HG03196 (cell line): ENCODE results near the gene CROCC2.

Experiments used
- ATAC-seq: cut with Tn5 transposase; IDR thresholded peaks from one replicate; pipeline ENCODE4 v1.9.1; 2021; ENCODE audit not compliant: unreplicated experiment

Gene CROCC2

DNA sequence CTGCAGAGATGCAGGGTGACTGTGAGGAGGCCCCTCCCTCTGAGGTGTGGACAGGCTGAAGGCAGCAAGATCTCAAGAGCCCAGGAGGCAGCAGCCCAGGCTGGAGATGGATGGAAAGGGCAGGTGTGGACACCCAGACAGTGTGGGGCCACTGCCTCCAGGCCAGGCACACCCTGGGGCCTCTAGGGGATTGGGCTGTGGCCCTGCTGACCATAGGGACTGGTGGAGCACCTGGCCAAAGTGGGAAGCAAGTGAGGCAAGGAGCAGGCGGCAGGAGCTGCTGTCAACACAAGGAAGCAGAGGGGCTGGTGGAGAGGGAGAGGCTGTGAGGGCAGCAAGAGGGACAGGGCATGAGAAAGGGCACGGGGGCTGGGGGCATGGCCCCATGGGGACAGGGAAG is 103.1 kb downstream of the CROCC2 start:
- ATAC-seq, result no peak

- no peak for ATAC-seq
Measured at GRCh38 chr2:241009601-241010530, 103.7 kb downstream of the CROCC2 start.

DNA sequence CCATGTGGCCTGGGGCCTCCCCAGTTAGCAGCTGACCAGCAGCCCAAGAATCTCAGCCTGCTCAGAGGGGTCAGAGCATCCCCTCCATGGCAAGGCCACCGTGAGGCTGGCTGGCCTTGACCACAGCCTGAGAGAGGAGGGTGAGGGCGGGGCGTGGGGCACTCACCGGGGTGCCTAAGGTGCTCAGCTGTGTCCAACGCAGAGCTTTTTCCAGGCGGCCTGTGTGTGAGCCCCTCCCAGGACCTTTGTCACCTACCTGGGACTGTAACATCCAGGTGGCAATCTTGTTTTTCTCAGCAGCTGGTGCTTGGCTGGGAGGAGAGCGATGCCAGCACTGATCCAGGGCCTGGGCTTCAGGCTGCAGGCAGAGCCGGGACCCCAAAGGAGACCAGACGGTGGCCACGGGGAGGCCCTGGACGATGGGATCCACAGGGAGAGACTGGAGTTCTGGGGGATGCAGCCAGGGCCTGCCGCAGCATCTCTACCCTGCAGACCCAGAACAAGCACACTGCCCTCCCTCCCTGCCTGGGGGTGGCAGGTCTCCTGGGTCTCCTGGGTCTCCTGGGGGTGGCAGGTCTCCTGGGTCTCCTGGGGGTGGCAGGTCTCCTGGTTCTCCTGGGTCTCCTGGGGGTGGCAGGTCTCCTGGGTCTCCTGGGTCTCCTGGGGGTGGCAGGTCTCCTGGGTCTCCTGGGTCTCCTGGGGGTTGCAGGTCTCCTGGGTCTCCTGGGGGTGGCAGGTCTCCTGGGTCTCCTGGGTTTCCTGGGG is 104.6 kb downstream of the CROCC2 start:
- no peak for ATAC-seq

GRCh38 chr2:241011296-241011600 is 105.1 kb downstream of the CROCC2 start:
- no peak for ATAC-seq

- no peak for ATAC-seq
Measured at GRCh38 chr2:241011751-241012510, 105.8 kb downstream of the CROCC2 start.

GRCh38 chr2:241014224-241014623 is 108.1 kb downstream of the CROCC2 start:
- no peak for ATAC-seq

GRCh38 chr2:241014764-241015163 is 108.6 kb downstream of the CROCC2 start:
- no peak for ATAC-seq

DNA sequence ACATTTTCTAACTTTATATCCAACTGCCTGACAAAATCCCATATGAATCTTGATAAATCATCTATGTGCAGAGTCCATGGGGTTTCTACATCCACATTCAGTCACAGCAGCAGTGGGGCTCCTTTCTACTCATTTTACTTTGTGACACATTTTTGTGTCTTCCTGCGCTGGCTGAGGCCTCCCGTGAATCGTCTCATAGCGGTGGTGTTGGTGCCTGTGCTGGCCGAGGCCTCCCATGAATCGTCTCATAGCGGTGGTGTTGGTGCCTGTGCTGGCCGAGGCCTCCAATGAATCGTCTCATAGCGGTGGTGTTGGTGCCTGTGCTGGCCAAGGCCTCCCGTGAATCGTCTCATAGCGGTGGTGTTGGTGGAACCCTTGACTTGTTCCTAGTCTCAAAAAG is 109.3 kb downstream of the CROCC2 start:
- no peak for ATAC-seq

DNA sequence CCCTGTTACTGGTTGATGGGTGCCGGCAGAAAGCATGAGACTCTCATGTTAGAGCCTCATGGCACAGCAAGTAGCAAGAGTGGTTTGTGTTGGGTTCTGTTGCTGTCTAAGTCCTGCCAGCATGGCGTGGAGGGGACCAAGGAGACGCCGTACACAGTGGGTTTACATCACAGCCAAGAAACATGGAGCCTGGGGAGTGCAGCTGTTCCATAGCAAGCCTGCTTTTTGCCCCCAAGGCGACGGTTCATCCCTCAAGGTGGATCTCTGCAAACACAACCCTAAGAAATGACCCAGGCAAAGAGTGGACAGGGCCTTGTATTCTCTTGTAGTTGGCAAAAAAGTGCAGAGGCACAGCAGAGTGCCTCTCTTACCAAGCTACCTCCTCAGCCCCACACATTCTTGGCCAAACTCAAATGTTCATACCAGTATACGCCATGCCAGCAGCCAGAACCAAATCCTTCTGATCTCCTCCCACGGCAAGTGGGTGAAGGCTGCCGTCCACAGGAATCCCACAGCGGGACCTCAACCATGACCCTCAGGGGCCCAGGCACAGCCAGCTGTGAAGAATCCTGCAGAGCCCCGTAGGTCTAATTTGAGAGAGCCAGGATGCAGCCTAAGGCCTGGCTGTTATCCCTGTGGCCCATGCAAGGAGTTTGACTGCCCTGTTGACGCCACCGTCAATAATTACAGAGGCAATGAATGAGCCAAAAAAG is 111.2 kb downstream of the CROCC2 start:
- ATAC-seq, result no peak

DNA sequence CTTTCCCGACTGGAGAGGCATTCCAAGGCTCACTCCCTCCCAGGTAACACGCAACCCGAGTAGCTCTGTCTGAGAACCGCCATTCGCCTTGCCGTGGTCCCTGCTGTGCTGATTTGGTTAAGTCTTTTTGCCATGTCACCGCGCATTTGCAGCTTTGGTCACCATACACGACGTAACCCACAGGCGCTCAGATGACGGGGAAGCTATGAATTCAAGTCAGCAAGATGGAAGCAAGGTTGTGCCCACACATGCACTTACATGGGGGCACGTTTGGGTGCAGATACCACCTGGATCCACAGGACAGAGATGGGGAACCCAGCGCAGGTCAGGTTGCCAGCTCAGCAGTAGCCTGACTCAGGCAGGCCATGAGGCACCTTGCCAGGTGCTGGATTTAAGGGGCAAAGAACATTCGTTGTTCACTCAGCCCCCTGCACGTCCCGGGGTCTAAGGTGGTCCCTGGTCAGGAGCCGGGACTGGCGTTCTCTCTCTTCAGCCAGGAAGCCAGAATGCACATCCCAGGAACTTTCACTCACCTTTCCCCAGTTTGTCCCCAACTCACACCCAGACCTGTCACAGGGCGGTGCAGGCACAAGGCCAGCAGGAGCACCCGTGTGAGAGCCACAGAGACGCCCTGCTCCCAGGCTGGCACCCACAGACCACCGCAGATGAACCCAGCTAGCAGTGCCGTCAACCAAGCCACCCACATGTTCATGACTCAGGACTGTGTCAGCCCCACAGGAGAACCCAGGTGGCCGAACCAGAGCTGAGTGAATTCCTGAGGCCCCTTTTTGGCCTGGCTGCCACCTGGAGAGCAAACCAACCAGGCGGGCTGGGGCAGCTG is 112.1 kb downstream of the CROCC2 start:
- no peak for ATAC-seq

- no peak for ATAC-seq
Measured at GRCh38 chr2:241019441-241020139, 113.5 kb downstream of the CROCC2 start.

- no peak for ATAC-seq
Measured at GRCh38 chr2:241020201-241020600, 114.1 kb downstream of the CROCC2 start.

DNA sequence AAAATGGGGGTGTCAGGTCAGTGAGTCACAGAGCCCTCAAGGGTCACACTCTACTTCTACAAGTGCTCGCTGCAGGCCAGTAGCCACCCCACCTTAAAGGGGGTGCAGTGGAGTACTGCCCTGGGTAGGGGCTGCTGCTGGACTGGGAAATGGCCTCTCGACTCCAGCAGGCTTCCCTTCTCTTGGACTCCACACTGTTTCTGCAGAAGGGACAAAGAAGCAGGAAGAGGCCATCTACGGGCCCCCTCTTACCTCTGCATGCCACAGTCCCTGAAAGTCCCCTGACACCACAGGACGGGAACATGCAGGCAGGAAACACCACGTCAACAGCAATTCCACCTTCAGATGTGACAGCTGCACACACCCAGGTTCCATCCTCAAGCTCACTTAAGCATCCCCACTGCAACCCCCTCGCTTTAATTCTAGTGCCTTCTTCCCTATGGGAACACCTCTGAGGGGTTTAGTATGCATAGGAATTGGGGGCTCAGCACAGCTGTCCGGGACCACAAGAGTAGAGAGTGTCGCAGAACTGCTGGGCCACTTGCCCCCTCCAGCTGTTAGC is 114.6 kb downstream of the CROCC2 start:
- ATAC-seq, result no peak

GRCh38 chr2:241025639-241026038 is 119.5 kb downstream of the CROCC2 start:
- no peak for ATAC-seq

- no peak for ATAC-seq
Measured at GRCh38 chr2:241029599-241030332, 123.6 kb downstream of the CROCC2 start.

GRCh38 chr2:241030333-241030680 is 124.2 kb downstream of the CROCC2 start:
- ATAC-seq, result no peak

DNA sequence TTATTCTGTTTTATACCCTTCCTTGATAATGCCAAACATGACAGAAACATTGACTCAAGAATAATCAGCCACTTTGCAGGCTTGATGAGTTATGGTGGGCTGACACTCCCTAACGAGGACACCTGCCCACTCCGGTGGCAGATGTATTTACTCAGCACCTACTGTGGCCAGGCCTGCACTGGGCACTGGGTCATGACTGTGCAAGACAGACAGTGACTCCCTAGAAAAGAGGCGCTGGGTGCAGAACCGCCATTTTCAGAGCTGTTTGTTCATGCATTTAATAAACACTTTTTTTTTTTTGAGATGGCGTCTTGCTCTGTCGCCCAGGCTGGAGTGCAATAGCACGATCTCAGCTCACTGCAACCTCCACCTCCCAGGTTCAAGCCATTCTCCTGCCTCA is 124.7 kb downstream of the CROCC2 start:
- ATAC-seq, result no peak

DNA sequence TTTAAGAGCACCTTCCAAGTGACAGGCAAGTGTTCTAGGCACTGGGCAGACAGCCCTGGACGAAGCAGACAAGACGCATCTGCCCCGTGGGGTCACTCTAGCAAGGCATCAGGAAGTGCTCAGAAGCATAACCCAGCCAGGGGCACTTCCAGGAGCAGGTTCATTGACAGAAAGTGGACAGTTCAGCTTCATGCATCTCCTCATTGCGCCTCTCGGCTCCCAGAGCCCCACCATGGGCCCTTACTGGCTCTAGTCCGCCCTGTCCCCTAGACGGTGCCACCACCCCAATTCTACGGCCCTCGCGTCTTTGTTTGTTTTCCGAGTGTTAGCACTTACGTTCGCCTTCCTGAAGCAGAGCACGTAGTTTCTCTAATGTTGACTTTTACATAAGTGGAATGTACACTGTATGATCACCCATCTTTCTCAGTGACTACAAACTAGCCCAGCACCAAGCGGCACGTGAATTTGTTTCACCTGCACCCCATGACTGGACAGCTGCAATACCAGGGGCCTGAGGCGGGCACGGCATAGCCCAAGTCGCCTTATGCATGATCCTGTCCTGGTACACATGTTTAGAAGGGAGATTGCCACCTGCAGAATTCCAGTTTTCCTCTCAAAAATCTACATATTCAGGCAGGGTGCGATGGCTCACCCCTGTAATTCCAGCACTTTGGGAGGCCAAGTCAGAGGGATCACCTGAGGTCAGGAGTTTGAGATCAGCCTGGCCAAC is 125.5 kb downstream of the CROCC2 start:
- no peak for ATAC-seq
